H9 (cell line): ENCODE measurements around the gene PTPRK. TPM values are rescaled to one million over a fixed set of nuclear protein-coding genes. Genes with fewer than 3 reads are reported as not detected.

Experiments
- DNase-seq: peaks from one replicate; pipeline ENCODE4 v3.0.0-alpha.2; 2017
- H2AFZ ChIP-seq: one replicate; pipeline ENCODE4 v1.6.1; 2013; ENCODE audit warnings: mild to moderate bottlenecking, low read length, control low read depth, moderate library complexity
- H2AK5ac ChIP-seq: 2 replicates; pipeline ENCODE4 v1.6.1; 2013; ENCODE audit warnings: low read length, control low read depth, mixed read lengths; ENCODE audit not compliant: insufficient read length
- H2BK120ac ChIP-seq: one replicate; pipeline ENCODE4 v1.6.1; 2013; ENCODE audit warnings: low read depth, mild to moderate bottlenecking, low read length, control low read depth, inconsistent platforms; ENCODE audit not compliant: poor library complexity, severe bottlenecking
- H2BK12ac ChIP-seq: 2 replicates; pipeline ENCODE4 v1.6.1; 2013; ENCODE audit warnings: low read length, control low read depth, mixed read lengths, low read depth; ENCODE audit not compliant: insufficient read length
- H2BK15ac ChIP-seq: 2 replicates; pipeline ENCODE4 v1.6.1; 2013; ENCODE audit warnings: low read depth, low read length, control low read depth
- H2BK20ac ChIP-seq: one replicate; pipeline ENCODE4 v1.6.1; 2013; ENCODE audit warnings: low read depth, mild to moderate bottlenecking, low read length, control low read depth, inconsistent platforms; ENCODE audit not compliant: poor library complexity, severe bottlenecking
- H2BK5ac ChIP-seq: 2 replicates; pipeline ENCODE4 v1.6.1; 2013; ENCODE audit warnings: low read length, control low read depth, mixed read lengths; ENCODE audit not compliant: insufficient read length
- H3K14ac ChIP-seq: 2 replicates; pipeline ENCODE4 v1.6.1; 2013; ENCODE audit warnings: low read length, control low read depth; ENCODE audit not compliant: insufficient read depth
- H3K18ac ChIP-seq: 2 replicates; pipeline ENCODE4 v1.6.1; 2013; ENCODE audit warnings: low read depth, mild to moderate bottlenecking, mixed read lengths, low read length, control low read depth; ENCODE audit not compliant: insufficient read length
- H3K23ac ChIP-seq: 2 replicates; pipeline ENCODE4 v1.6.1; 2013; ENCODE audit warnings: low read length, control low read depth, mixed read lengths, low read depth; ENCODE audit not compliant: insufficient read length
- H3K23me2 ChIP-seq: 2 replicates; pipeline ENCODE4 v1.6.1; 2013; ENCODE audit warnings: low read depth, mild to moderate bottlenecking, mixed read lengths, low read length, control low read depth; ENCODE audit not compliant: insufficient read length, poor library complexity, severe bottlenecking
- H3K27ac ChIP-seq: 2 replicates; pipeline ENCODE4 v1.5.1; 2013; ENCODE audit warnings: low read length, control low read depth, mixed read lengths, low read depth; ENCODE audit not compliant: insufficient read length
- H3K27me3 ChIP-seq: 2 replicates; pipeline ENCODE4 v1.6.1; 2013; ENCODE audit warnings: low read length, control low read depth, inconsistent platforms; ENCODE audit not compliant: insufficient read depth
- H3K4ac ChIP-seq: 2 replicates; pipeline ENCODE4 v1.6.1; 2013; ENCODE audit warnings: low read depth, mild to moderate bottlenecking, control low read depth, inconsistent platforms, low read length, moderate library complexity
- H3K4me1 ChIP-seq: 2 replicates; pipeline ENCODE4 v1.6.1; 2013; ENCODE audit warnings: low read length, control low read depth, inconsistent platforms; ENCODE audit not compliant: insufficient read depth
- H3K4me2 ChIP-seq: 2 replicates; pipeline ENCODE4 v1.6.1; 2013; ENCODE audit warnings: low read length, control low read depth, mixed read lengths; ENCODE audit not compliant: insufficient read length, insufficient read depth
- H3K56ac ChIP-seq: 2 replicates; pipeline ENCODE4 v1.6.1; 2013; ENCODE audit warnings: low read depth, mild to moderate bottlenecking, mixed read lengths, low read length, control low read depth; ENCODE audit not compliant: insufficient read length
- H3K79me1 ChIP-seq: 2 replicates; pipeline ENCODE4 v1.6.1; 2013; ENCODE audit warnings: low read depth, mild to moderate bottlenecking, moderate library complexity, low read length, control low read depth, inconsistent platforms; ENCODE audit not compliant: insufficient read depth, poor library complexity, severe bottlenecking
- H3K79me2 ChIP-seq: 2 replicates; pipeline ENCODE4 v1.6.1; 2013; ENCODE audit warnings: low read length, control low read depth, inconsistent platforms; ENCODE audit not compliant: insufficient read depth
- H3K9ac ChIP-seq: 2 replicates; pipeline ENCODE4 v1.6.1; 2013; ENCODE audit warnings: low read length, control low read depth, mixed read lengths; ENCODE audit not compliant: insufficient read length; ENCODE audit errors: extremely low read depth
- H3K9me3 ChIP-seq: one replicate; pipeline ENCODE4 v1.6.1; 2013; ENCODE audit warnings: low read depth, low read length, inconsistent platforms; ENCODE audit not compliant: control insufficient read depth
- H3T11ph ChIP-seq: one replicate; pipeline ENCODE4 v1.6.1; 2013; ENCODE audit warnings: mild to moderate bottlenecking, low read length, control low read depth, inconsistent platforms
- H4K20me1 ChIP-seq: one replicate; pipeline ENCODE4 v1.6.1; 2013; ENCODE audit not compliant: control insufficient read depth, insufficient read length, insufficient read depth
- H4K5ac ChIP-seq: 2 replicates; pipeline ENCODE4 v1.6.1; 2013; ENCODE audit warnings: low read depth, mild to moderate bottlenecking, mixed read lengths, low read length, control low read depth; ENCODE audit not compliant: insufficient read length
- H4K8ac ChIP-seq: replicated peaks from 2 replicates; pipeline ENCODE4 v1.6.1; 2013; ENCODE audit warnings: low read length, control low read depth, mixed read lengths, low read depth; ENCODE audit not compliant: insufficient read length
- H4K91ac ChIP-seq: 2 replicates; pipeline ENCODE4 v1.6.1; 2013; ENCODE audit warnings: low read depth, mild to moderate bottlenecking, moderate library complexity, mixed read lengths, low read length, control low read depth; ENCODE audit not compliant: insufficient read length
- H3K27ac Mint-ChIP-seq, 3 experiments: 2 replicates in 2 of 3; 3 replicates in 1 of 3; pipeline ENCODE4 v1.8.0; 2020 to 2021; ENCODE audit warnings: mixed read lengths in 3 of 3, mild to moderate bottlenecking in 1 of 3, moderate library complexity in 1 of 3
- H3K27me3 Mint-ChIP-seq: 2 replicates; pipeline ENCODE4 v1.8.0; 2021; ENCODE audit warnings: low read depth, mild to moderate bottlenecking, moderate library complexity, mixed read lengths
- H3K36me3 Mint-ChIP-seq, 3 experiments: 2 replicates in 2 of 3; 3 replicates in 1 of 3; pipeline ENCODE4 v1.8.0; 2020 to 2021; ENCODE audit warnings: low read depth in 3 of 3, mixed read lengths in 3 of 3; ENCODE audit not compliant: insufficient read depth in 1 of 3
- H3K4me1 Mint-ChIP-seq, 2 experiments: 2 replicates each; pipeline ENCODE4 v1.8.0; 2020; ENCODE audit warnings: mixed read lengths in 2 of 2
- H3K4me3 Mint-ChIP-seq, 2 experiments: 2 replicates in 1 of 2; 3 replicates in 1 of 2; pipeline ENCODE4 v1.8.0; 2020 to 2021; ENCODE audit warnings: mild to moderate bottlenecking in 2 of 2, mixed read lengths in 2 of 2, moderate library complexity in 1 of 2
- H3K9me3 Mint-ChIP-seq, 2 experiments: 2 replicates in 1 of 2; 3 replicates in 1 of 2; pipeline ENCODE4 v1.8.0; 2020; ENCODE audit warnings: mild to moderate bottlenecking in 2 of 2, mixed read lengths in 2 of 2, moderate library complexity in 1 of 2
- CTCF ChIP-seq: fragments of 200-600 bp; sonication (generic); conservative IDR thresholded peaks from 3 replicates; pipeline ENCODE4 v1.8.0; 2021; ENCODE audit warnings: antibody characterized with exemption, mild to moderate bottlenecking
- WGBS: extraction: QIAGEN DNeasy Blood & Tissue Kit; methylation state at CpG from one replicate; pipeline ENCODE4 v1.1.7; 2013; ENCODE audit warnings: missing lambda C conversion rate, low lambda C conversion rate, mixed read lengths; ENCODE audit not compliant: insufficient read length; ENCODE audit errors: extremely low coverage; 5-methylcytosine and 5-hydroxymethylcytosine counted together
- total RNA-seq: library from RNA; stranded (reverse); gene quantifications from 2 replicates; pipeline ENCODE4 v1.2.1, GENCODE V29; 2021

Gene PTPRK
- total RNA-seq, 1 experiment from 2014 or later = 47.9 TPM

- no peak overlapping the region for H2BK15ac ChIP-seq
- H4K91ac ChIP-seq = no peak overlapping the region
- Mint-ChIP-seq H3K36me3 (peaks cover 6 to 23% (median 22%) of the 10 kb centered on the region in 3 experiments; a peak in 5 of 7 replicates), H3K4me3 (no peak overlapping the region), H3K9me3 (no peaks in the 10 kb centered on the region), H3K27me3 (no peaks in the 10 kb centered on the region), H3K27ac (no peak overlapping the region), H3K4me1 (peaks cover 4% of the 10 kb centered on the region in 2 experiments)
- H3K23ac ChIP-seq = no peak overlapping the region
- no peak overlapping the region for H4K8ac ChIP-seq
- no peak overlapping the region for H4K5ac ChIP-seq
- H3K56ac ChIP-seq = no peak overlapping the region
- H2BK120ac ChIP-seq = no peak overlapping the region
- no peak overlapping the region for H3T11ph ChIP-seq
- H3K27me3 ChIP-seq = no peaks in the 10 kb centered on the region
- no peak for DNase-seq
- H4K20me1 ChIP-seq = no peaks in the 10 kb centered on the region
- H3K23me2 ChIP-seq = no peaks in the 10 kb centered on the region
- H3K4ac ChIP-seq = no peak overlapping the region
- no peak overlapping the region for H3K27ac ChIP-seq
- TF ChIP-seq CTCF = no peak
- H2AK5ac ChIP-seq = no peak overlapping the region
- H3K9ac ChIP-seq = no peak overlapping the region
- no peak overlapping the region for H2BK20ac ChIP-seq
- H2AFZ ChIP-seq = no peak overlapping the region
- H2BK5ac ChIP-seq = no peak overlapping the region
- H3K18ac ChIP-seq = no peak overlapping the region
- no peaks in the 10 kb centered on the region for H3K79me2 ChIP-seq
- no CpG with 5 or more reads among the region's 8 CpGs for WGBS
- no peak overlapping the region for H3K4me2 ChIP-seq
- no peak overlapping the region for H2BK12ac ChIP-seq
- no peaks in the 10 kb centered on the region for H3K9me3 ChIP-seq
- no peaks in the 10 kb centered on the region for H3K4me1 ChIP-seq
- no peaks in the 10 kb centered on the region for H3K79me1 ChIP-seq
- H3K14ac ChIP-seq = no peak overlapping the region
Measured at GRCh38 chr6:127972815-127973214, 547.6 kb downstream of the PTPRK start.
